Stimulated activated CD8-positive, alpha-beta memory T cell treated with anti-CD3 and anti-CD28 coated beads, Interleukin-4, amount 100 ng/mL, for 1 hour (primary cell): ENCODE data around the gene SLC1A6.
"Not testable (repeated sequence)": the region's sequence is repeated elsewhere in the genome, so short reads cannot be mapped to it uniquely, and the experiment has no call there.

ENCODE experiments used
- DNase-seq, 2 donors: peaks; one replicate each; pipeline ENCODE4 v3.0.0-alpha.2; 2020; ENCODE audit warnings: low read depth in 2 of 2, low spot score in 1 of 2

SLC1A6 gene

DNA sequence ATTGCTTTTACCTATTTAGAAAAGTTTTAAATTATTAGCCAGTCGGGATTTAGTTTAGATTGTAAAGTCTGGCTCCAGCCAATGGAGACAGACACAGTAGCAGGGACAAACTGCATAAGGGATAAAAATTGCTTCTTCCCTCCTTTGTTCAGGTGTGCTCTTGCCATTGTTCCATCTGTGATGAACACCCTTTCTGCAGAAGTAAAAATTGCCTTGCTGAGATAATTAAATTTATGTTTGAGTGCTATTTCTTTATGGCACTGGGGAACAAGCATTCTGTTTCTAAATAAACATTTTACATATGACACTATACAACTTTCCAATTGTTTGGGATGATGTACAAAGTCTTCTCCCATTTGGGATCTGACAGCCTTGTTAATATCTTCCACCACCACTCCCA, 20.4 kb downstream of the SLC1A6 start:
- no peak for DNase-seq

DNA sequence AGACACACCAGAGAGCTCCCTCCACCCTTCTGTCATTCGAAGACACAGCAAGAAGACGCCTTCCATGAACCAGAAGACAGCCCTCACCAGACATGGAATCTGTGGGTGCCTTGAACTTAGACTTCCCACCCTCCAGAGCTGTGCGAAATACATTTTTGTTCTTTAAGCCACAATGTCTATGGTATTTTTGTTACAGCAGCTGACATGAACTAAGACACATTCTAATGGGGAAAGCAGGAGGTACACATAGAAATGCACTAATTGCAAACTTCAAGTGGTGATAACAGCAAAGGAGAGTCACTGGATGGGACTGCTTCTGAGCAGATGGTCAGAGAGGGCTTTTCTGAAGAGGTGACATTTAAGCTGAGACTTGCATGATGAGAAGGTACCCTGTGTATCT, 22.2 kb downstream of the SLC1A6 start:
- no peak for DNase-seq

DNA sequence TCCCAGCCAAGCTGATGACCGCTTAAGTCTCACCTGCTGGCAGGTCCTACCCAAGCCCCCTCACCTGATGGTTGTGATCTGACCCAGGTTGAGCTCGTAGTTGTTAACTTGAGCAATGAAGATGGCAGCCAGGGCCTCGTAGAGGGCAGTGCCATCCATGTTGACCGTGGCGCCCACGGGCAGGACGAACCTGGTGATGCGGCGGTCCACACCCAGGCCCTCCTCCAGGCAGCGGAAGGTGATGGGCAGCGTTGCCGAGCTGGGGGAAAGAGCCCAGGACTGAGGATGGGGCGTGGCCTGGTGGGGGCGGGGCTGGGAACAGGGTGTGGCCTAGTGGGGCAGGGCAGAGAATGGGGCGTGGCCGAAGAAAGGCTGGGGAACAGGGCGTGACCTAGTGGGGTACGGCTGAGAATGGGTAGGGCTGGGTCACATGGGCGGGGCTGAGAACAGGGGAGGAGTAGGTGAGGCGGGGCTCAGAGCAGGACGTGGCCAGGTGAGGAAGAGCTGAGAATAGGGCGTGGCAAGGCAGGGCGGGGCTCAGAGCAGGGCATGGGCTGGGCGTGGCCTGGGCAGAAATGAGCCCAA, 25.5 kb downstream of the SLC1A6 start:
- DNase-seq = no peak

DNA sequence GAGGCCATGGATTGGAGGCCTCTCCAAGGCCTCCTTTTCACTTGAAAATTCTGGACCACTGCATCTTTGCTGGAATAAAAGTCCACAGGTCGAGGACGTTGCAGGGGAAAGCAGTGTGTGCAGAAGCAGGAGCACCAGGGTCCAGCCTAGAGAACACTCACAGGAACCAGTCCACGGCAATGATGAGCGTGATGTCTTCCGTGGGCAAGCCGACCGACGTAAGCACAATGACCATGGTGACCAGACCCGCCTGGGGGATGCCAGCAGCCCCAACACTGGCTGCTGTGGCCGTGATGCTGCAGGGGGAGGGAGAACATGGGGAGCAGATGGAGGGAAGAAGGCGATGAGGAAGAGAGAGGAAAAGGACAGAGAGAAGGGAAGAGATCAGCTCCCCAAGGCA, 26.9 kb downstream of the SLC1A6 start:
- DNase-seq = no peak

DNA sequence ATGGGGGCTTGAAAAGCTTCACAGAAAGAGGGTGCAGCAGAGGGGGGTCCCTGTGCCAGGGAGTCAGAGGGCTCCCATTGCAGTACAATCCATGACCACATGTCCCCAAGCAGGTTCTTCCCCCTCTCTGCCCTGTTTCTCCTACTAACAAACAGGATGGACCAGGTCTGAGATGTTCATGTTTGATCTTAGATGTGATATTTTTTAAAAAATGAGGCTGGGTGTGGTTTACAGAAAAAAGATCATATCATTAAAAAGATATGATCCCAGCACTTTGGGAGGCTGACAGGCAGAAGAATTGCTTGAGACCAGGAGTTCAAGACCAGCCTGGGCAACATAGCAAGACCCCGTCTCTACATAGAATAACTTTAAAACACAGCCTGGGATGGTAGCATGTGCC, 29.2 kb downstream of the SLC1A6 start:
- DNase-seq = no peak

DNA sequence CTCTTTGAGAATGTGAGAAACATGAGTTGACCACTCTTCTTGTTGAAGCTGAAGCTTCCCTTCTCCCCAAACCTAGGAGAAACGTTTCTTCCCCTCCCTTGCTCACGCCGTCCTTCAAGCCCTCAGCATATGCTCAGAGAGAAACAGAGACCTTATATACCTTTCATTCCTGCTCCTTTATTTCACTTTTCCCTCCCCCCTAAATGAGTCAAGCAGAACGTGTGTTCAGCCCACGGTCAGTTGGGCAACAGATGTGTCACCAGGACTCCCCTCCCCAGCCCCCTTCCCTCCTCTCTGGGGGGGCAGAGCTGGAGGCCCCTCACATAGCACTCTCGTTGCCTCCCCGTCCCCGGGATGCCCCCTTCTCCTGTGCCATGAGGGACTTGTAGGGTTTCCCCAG, 29.8 kb downstream of the SLC1A6 start:
- DNase-seq = no peak

DNA sequence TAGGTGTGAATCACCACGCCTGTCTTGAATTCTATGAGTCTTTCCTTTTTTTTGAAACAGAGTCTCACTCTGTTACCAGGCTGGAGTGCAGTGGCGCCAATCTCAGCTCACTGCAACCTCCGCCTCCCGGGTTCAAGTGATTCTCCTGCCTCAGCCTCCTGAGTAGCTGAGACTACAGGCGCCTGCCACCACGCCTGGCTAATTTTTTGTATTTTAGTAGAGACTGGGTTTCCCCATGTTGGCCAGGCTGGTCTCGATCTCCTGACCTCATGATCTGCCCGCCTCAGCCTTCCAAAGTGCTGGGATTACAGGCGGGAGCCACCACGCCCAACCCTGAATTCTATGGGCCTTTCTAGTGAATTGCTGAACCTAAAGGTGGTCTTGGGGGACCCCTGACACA, 30.3 kb downstream of the SLC1A6 start:
- not testable (repeated sequence) for DNase-seq

DNA sequence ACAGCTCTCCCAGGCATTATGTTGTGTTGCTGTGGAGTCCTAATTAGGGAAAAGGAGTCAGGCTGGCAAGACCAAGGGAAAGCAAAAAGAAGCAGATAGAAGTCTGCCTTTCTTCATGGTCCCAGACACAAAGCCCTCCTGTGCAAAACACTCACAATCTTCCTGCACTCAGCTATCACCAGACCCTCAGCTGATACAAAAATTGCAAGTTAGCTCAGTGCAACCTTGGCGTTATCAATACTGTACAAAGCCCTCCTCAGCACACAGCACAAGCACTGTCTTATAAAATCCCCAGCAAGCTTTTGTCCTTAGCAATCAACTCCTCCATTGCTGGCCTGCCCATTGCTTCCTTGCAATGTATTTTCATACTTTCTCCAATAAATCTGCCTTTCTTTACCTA, 35.2 kb downstream of the SLC1A6 start:
- no peak for DNase-seq

DNA sequence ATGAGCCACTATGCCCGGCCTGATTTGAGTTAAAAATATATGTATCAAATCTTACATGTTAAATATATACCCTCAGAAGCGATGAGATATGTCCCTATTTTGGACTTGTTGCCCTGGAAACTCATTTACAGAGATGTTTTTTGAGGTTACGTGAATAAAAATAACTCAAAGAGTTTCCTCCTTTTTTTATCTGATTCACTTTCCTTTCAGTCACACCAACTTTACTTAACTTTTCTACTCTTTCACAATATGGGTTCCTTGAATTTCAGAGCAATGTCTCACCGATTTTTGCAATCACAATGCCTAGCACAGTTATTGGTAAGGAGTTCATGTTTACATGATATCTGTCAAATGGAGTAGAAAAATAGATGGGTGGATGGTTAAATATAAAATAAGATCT, 36.1 kb downstream of the SLC1A6 start:
- DNase-seq = no peak

DNA sequence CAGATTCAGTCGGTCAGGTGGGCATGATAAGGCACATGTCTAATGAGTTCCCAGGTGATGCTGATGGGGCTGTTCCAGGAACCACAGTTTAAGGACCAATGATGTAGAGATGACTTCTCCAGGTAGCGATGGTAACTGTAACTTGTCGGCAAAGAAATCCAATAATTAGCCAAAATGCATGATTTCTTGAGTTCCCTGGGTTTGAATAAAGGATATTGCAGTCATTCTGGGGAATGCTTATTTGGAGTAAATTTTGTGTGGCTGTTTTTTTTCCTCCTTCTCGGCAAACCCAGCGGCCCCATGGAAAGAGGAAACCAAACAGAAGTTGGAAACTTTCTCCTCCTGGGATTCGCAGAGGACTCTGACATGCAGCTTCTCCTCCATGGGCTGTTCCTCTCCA, 38.5 kb downstream of the SLC1A6 start, which contains the start of gene OR7C2:
OR7C2 (plus strand) TSS at position 301 of the 400 bp plus-strand sequence; CDS start at position 301, 0 bp downstream.
- no peak for DNase-seq

DNA sequence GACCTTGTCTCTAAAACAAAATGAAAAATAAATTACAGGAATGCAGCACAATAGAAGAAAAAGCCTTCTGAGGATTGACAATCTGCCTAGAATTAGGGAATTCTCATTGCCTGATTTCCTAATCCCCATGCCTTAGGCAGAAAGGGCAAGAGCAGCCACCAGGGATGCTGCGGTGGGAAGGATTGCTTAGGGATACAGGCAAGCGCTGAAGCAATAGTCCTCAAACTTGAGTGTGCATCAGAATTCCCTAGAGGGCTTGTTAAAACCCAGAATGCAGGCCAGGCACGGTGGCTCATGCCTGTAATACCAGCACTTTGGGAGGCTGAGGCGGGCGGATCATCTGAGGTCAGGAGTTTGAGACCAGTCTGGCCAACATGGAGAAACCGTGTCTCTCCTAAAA, 39.4 kb downstream of the SLC1A6 start:
- no peak for DNase-seq

DNA sequence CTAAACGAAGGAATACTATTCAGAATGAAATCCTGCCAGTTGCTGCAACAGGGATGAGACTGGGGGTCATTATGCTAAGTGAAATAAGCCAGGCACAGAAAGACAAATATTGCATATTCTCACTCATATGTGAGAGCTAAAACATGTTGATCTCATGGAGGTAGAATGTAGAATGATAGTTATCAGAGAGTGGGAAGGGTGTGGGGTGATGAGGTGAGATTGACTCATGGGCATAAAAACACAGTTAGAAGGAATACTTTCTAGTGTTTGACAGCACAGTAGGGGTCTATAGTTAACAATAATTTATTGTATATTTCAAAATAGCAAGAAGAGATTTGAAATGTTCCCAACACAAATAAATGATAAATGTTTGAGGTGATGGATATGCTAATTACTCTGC, 46.2 kb downstream of the SLC1A6 start:
- DNase-seq = no peak

DNA sequence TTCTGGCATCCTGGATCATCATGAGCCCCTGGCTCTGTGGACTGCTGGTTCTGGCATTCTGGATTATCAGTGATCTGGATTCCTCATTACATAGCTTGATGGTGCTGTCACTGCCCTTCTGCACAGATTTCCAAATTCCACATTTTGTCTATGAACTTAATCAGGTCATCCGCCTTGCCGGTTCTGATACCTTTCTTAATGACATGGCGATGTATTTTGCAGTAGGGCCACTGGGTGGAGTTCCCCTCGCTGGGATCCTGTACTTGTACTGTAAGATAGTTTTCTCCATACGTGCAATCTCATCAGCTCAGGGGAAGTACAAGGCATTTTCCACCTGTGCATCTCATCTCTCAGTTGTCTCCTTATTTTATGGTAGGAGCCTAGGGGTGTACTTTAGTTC, 62.8 kb downstream of the SLC1A6 start:
- no peak for DNase-seq

DNA sequence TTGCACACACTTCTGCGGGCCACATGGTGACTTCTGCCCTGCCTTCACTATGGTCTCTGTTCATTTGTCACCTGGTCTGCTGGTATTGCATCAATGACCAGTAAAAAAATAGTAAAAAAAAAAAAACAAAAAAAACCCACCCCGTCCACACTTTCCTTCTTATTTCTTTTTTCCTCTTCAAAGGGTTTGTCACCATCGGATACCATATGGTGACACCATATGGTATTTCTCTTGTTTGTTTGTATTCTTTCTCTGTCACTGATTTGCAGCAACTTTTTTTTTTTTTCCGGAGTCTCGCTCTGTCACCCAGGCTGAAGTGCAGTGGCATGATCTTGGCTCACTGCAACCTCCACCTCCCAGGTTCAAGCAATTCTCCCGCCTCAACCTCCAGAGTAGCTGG, 64.5 kb downstream of the SLC1A6 start:
- no peak for DNase-seq

DNA sequence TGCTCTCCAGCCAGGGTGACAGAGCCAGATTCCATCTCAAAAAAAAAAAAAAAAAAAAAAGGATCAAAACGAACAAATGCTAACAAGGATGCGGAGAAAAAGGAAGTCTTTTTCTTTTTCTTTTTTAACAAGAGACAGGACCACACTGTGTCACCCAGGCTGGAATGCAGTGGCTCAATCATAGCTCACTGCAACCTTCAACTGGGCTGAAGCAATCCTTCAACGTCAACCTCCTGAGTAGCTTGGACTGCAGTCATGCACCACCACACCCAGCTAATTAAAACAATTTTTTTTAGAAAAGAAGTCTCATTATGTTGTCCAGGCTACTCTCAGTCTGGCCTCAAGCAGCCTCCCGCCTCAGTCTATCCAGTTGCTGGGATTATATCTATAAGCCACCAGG, 73.0 kb downstream of the SLC1A6 start:
- no peak for DNase-seq

DNA sequence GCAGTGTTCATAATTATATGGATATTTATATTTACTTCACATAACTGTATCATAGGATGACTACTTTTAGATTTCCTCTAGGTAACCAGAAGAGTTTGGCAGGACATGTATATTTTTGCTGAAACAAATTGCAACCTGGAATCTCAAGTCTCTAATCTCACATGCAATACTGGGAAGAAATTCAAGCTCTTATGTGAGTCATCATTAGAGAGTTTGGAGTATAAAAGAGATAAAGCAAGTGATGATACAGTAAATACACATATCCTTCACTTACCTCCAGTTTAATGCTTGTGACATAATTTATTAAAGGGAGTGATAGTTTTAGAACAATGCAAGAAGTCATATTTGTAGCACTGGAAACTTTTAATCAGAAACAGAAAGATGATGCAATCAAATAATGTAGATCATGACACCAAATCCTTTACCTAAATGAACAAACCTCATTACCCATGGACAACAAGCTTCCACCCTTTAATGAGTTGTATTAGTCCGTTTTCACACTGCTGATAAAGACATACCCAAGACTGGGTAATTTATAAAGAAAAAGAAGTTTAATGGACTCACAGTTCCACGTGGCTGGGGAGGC, 77.9 kb downstream of the SLC1A6 start:
- DNase-seq = no peak
